GM23338 (cell line): Measurements from ENCODE around the gene SPECC1. TPM values are rescaled to one million over a fixed set of nuclear protein-coding genes. Genes with fewer than 3 reads are reported as not detected.

Experiments
- ATAC-seq: fragments of 200-7000 bp; cut with Tn5 transposase; 3 replicates; pipeline ENCODE4 v1.9.1; 2020
- DNase-seq: peaks from one replicate; pipeline ENCODE4 v3.0.0-alpha.2; 2015; ENCODE audit warnings: low spot score
- H2AFZ ChIP-seq: fragments of 200-600 bp; sonication (generic); 2 replicates; pipeline ENCODE4 v1.8.0; 2016; ENCODE audit warnings: antibody characterized with exemption, mild to moderate bottlenecking, moderate library complexity
- H3F3A ChIP-seq: fragments of 200-600 bp; sonication (generic); replicated peaks from 2 replicates; pipeline ENCODE4 v1.8.0; 2017; ENCODE audit warnings: antibody characterized with exemption, mixed run types, low read depth
- H3K27ac ChIP-seq: fragments of 200-600 bp; sonication (generic); 2 replicates; pipeline ENCODE4 v1.6.1; 2016; ENCODE audit warnings: low read depth
- H3K27me3 ChIP-seq: fragments of 200-600 bp; sonication (generic); 2 replicates; pipeline ENCODE4 v1.8.0; 2016; ENCODE audit warnings: mild to moderate bottlenecking, mixed run types, moderate library complexity; ENCODE audit not compliant: insufficient read depth
- H3K36me3 ChIP-seq: fragments of 200-600 bp; sonication (generic); 2 replicates; pipeline ENCODE4 v1.8.0; 2016; ENCODE audit warnings: mild to moderate bottlenecking; ENCODE audit not compliant: insufficient read depth
- H3K4me1 ChIP-seq: fragments of 200-600 bp; sonication (generic); 2 replicates; pipeline ENCODE4 v1.8.0; 2016; ENCODE audit warnings: mild to moderate bottlenecking, moderate library complexity; ENCODE audit not compliant: insufficient read depth
- H3K4me2 ChIP-seq: fragments of 200-600 bp; sonication (generic); 2 replicates; pipeline ENCODE4 v1.7.1; 2017; ENCODE audit warnings: mixed run types
- H3K4me3 ChIP-seq: fragments of 200-600 bp; sonication (generic); 2 replicates; pipeline ENCODE4 v1.6.1; 2016; ENCODE audit warnings: mixed run types
- H3K79me2 ChIP-seq: fragments of 200-600 bp; sonication (generic); replicated peaks from 2 replicates; pipeline ENCODE4 v1.8.0; 2017; ENCODE audit warnings: mild to moderate bottlenecking; ENCODE audit not compliant: insufficient read depth
- H3K9me2 ChIP-seq: fragments of 200-600 bp; sonication (generic); 2 replicates; pipeline ENCODE4 v1.8.0; 2017; ENCODE audit not compliant: insufficient read depth
- H4K20me1 ChIP-seq: fragments of 200-600 bp; sonication (generic); replicated peaks from 2 replicates; pipeline ENCODE4 v1.8.0; 2017; ENCODE audit warnings: mild to moderate bottlenecking; ENCODE audit not compliant: insufficient read depth
- H3K27ac Mint-ChIP-seq: 2 replicates; pipeline ENCODE4 v1.8.0; 2020; ENCODE audit warnings: inconsistent platforms, mild to moderate bottlenecking, moderate library complexity, mixed read lengths
- H3K27me3 Mint-ChIP-seq: 3 replicates; pipeline ENCODE4 v1.8.0; 2022; ENCODE audit warnings: low read depth, mild to moderate bottlenecking, moderate library complexity, mixed read lengths, inconsistent platforms; ENCODE audit not compliant: insufficient read depth, poor library complexity
- H3K36me3 Mint-ChIP-seq: 3 replicates; pipeline ENCODE4 v1.8.0; 2021; ENCODE audit warnings: low read depth, mild to moderate bottlenecking, inconsistent platforms, moderate library complexity, mixed read lengths
- H3K4me1 Mint-ChIP-seq: 3 replicates; pipeline ENCODE4 v1.8.0; 2020; ENCODE audit warnings: mild to moderate bottlenecking, inconsistent platforms, mixed read lengths
- H3K4me3 Mint-ChIP-seq: 3 replicates; pipeline ENCODE4 v1.8.0; 2021; ENCODE audit warnings: moderate library complexity, mild to moderate bottlenecking, inconsistent platforms, mixed read lengths
- H3K9me3 Mint-ChIP-seq: 3 replicates; pipeline ENCODE4 v1.8.0; 2020; ENCODE audit warnings: moderate library complexity, mild to moderate bottlenecking, inconsistent platforms, mixed read lengths
- CTCF ChIP-seq, 2 experiments: fragments of 200-600 bp in 1 of 2; sonication (generic) in 1 of 2; conservative IDR thresholded peaks; 2 replicates each; pipeline versions ENCODE4 v1.5.1 to v1.6.1; 2016 to 2017; ENCODE audit warnings: antibody characterized with exemption in 2 of 2, low read depth in 2 of 2, mild to moderate bottlenecking in 2 of 2, moderate library complexity in 1 of 2
- ETS1 ChIP-seq: IDR thresholded peaks from 2 replicates; pipeline ENCODE4 v1.6.1; 2016; ENCODE audit warnings: antibody characterized with exemption
- ZNF114 ChIP-seq: fragments of 250-450 bp; sonication (Bioruptor Pico); IDR thresholded peaks from 2 replicates; pipeline ENCODE4 v1.5.0; 2020; ENCODE audit warnings: mild to moderate bottlenecking, moderate library complexity
- polyA plus RNA-seq: library from polyadenylated mRNA; unstranded; fragments of >200 nt; fragmentation: Nextera tagmentation; extraction: Ambion mirVana; gene quantifications from 2 replicates; pipeline ENCODE4 v1.2.1, GENCODE V29; 2016
- total RNA-seq: library from RNA; depleted of rRNA; stranded (reverse); fragments of >200 nt; shearing (Covaris generic); gene quantifications from 2 replicates; pipeline ENCODE4 v1.2.3, GENCODE V29; 2014
- TF ChIP-seq, protein P1 (sequence below): fragments of 250-450 bp; sonication (Bioruptor Pico); IDR thresholded peaks from 2 replicates; pipeline ENCODE4 v1.5.0; 2020; ENCODE audit warnings: mild to moderate bottlenecking, moderate library complexity

SPECC1 gene
- total and polyA plus RNA-seq, 2 experiments from 2014 or later = 42.6 to 101 TPM

- TF ChIP-seq, protein P1, sequence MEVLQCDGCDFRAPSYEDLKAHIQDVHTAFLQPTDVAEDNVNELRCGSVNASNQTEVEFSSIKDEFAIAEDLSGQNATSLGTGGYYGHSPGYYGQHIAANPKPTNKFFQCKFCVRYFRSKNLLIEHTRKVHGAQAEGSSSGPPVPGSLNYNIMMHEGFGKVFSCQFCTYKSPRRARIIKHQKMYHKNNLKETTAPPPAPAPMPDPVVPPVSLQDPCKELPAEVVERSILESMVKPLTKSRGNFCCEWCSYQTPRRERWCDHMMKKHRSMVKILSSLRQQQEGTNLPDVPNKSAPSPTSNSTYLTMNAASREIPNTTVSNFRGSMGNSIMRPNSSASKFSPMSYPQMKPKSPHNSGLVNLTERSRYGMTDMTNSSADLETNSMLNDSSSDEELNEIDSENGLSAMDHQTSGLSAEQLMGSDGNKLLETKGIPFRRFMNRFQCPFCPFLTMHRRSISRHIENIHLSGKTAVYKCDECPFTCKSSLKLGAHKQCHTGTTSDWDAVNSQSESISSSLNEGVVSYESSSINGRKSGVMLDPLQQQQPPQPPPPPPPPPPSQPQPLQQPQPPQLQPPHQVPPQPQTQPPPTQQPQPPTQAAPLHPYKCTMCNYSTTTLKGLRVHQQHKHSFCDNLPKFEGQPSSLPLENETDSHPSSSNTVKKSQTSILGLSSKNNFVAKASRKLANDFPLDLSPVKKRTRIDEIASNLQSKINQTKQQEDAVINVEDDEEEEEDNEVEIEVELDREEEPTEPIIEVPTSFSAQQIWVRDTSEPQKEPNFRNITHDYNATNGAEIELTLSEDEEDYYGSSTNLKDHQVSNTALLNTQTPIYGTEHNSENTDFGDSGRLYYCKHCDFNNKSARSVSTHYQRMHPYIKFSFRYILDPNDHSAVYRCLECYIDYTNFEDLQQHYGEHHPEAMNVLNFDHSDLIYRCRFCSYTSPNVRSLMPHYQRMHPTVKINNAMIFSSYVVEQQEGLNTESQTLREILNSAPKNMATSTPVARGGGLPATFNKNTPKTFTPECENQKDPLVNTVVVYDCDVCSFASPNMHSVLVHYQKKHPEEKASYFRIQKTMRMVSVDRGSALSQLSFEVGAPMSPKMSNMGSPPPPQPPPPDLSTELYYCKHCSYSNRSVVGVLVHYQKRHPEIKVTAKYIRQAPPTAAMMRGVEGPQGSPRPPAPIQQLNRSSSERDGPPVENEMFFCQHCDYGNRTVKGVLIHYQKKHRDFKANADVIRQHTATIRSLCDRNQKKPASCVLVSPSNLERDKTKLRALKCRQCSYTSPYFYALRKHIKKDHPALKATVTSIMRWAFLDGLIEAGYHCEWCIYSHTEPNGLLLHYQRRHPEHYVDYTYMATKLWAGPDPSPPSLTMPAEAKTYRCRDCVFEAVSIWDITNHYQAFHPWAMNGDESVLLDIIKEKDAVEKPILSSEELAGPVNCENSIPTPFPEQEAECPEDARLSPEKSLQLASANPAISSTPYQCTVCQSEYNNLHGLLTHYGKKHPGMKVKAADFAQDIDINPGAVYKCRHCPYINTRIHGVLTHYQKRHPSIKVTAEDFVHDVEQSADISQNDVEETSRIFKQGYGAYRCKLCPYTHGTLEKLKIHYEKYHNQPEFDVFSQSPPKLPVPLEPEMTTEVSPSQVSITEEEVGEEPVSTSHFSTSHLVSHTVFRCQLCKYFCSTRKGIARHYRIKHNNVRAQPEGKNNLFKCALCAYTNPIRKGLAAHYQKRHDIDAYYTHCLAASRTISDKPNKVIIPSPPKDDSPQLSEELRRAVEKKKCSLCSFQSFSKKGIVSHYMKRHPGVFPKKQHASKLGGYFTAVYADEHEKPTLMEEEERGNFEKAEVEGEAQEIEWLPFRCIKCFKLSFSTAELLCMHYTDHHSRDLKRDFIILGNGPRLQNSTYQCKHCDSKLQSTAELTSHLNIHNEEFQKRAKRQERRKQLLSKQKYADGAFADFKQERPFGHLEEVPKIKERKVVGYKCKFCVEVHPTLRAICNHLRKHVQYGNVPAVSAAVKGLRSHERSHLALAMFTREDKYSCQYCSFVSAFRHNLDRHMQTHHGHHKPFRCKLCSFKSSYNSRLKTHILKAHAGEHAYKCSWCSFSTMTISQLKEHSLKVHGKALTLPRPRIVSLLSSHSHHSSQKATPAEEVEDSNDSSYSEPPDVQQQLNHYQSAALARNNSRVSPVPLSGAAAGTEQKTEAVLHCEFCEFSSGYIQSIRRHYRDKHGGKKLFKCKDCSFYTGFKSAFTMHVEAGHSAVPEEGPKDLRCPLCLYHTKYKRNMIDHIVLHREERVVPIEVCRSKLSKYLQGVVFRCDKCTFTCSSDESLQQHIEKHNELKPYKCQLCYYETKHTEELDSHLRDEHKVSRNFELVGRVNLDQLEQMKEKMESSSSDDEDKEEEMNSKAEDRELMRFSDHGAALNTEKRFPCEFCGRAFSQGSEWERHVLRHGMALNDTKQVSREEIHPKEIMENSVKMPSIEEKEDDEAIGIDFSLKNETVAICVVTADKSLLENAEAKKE = no peak
These were observed 219.7 kb downstream of the SPECC1 start (continued) for GRCh38 chr17:20228860-20229259.

DNA sequence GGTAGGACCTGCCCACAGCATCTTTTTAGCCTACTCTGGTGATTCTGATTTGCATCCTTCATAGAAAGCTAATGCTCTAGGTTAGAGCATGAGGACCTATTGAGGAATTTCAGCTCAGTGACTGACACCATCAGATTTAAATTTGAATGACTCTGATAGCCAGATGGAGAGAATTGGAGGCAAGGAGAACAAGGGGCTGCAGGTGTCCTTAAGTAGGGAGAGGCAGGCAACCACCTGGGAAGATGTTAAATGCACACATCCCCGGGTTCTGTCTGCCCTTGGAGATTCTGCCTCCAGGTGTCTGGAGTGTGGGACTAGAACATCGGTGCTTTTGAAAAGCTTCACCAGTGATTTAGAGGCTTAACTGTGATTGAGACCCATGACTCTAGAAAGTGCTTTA is 221.8 kb downstream of the SPECC1 start:
- no peak overlapping the region for H3K4me3 ChIP-seq
- Mint-ChIP-seq H3K36me3 (peaks cover 75% of the 10 kb centered on the region), H3K27me3 (no peaks in the 10 kb centered on the region), H3K4me3 (no peak overlapping the region), H3K9me3 (no peaks in the 10 kb centered on the region), H3K27ac (no peak overlapping the region), H3K4me1 (peaks cover 35% of the 10 kb centered on the region)
- H3K79me2 ChIP-seq = peaks cover 20% of the 10 kb centered on the region
- peaks cover 13% of the 10 kb centered on the region for H4K20me1 ChIP-seq
- DNase-seq (peak; percentile 52), ATAC-seq (peak; percentile 47)
- no peak overlapping the region for H3K27ac ChIP-seq
- no peaks in the 10 kb centered on the region for H3K9me2 ChIP-seq
- H3K36me3 ChIP-seq = peaks cover 23% of the 10 kb centered on the region; the same call in 1 of the 2 replicates
- TF ChIP-seq CTCF (conservative IDR thresholded peaks at IDR 0.05; ENCODE audit: low read depth in 2 of 2) (no peak), ETS1 (no peak), ZNF114 (CRISPR knock-in tag) (no peak)
- TF ChIP-seq, protein P1 = peak; percentile 34; the same call in 1 of the 2 replicates
- no peaks in the 10 kb centered on the region for H3K27me3 ChIP-seq
- no peak overlapping the region for H3K4me2 ChIP-seq
- H2AFZ ChIP-seq = no peak overlapping the region
- H3K4me1 ChIP-seq = peaks cover 3% of the 10 kb centered on the region; the same call in 1 of the 2 replicates
- no peaks in the 10 kb centered on the region for H3F3A ChIP-seq
